Neural progenitor cell (in vitro differentiated cells): Measurements from ENCODE around the gene ANKAR. TPM values are rescaled to one million over a fixed set of nuclear protein-coding genes. Genes with fewer than 3 reads are reported as not detected.
A peak's percentile ranks its signal among the peaks of the same experiment; 100 is the strongest.

Source experiments
- DNase-seq: peaks from one replicate; pipeline ENCODE4 v3.0.0-alpha.2; 2016; ENCODE audit warnings: low spot score
- H2AFZ ChIP-seq: fragments of 200-600 bp; sonication (generic); replicated peaks from 2 replicates; pipeline ENCODE4 v1.6.1; 2016; ENCODE audit warnings: antibody characterized with exemption
- H3F3A ChIP-seq: fragments of 200-600 bp; sonication (generic); 2 replicates; pipeline ENCODE4 v1.6.1; 2016; ENCODE audit warnings: antibody characterized with exemption, low read depth
- H3K27ac ChIP-seq: fragments of 200-600 bp; sonication (generic); 2 replicates; pipeline ENCODE4 v1.5.1; 2016; ENCODE audit warnings: mild to moderate bottlenecking
- H3K27me3 ChIP-seq: fragments of 200-600 bp; sonication (generic); 2 replicates; pipeline ENCODE4 v1.6.1; 2016; ENCODE audit warnings: mild to moderate bottlenecking, moderate library complexity
- H3K36me3 ChIP-seq: fragments of 200-600 bp; sonication (generic); 2 replicates; pipeline ENCODE4 v1.5.1; 2016
- H3K4me1 ChIP-seq: fragments of 200-600 bp; sonication (generic); 2 replicates; pipeline ENCODE4 v1.6.1; 2016; ENCODE audit warnings: mixed run types
- H3K4me2 ChIP-seq: fragments of 200-600 bp; sonication (generic); 2 replicates; pipeline ENCODE4 v1.6.1; 2016
- H3K4me3 ChIP-seq: fragments of 200-600 bp; sonication (generic); 2 replicates; pipeline ENCODE4 v1.5.1; 2016
- H3K79me2 ChIP-seq: fragments of 200-600 bp; sonication (generic); 2 replicates; pipeline ENCODE4 v1.6.1; 2016; ENCODE audit warnings: low read depth
- H3K9ac ChIP-seq: fragments of 200-600 bp; sonication (generic); 2 replicates; pipeline ENCODE4 v1.6.1; 2016
- H3K9me3 ChIP-seq: fragments of 200-600 bp; sonication (generic); 2 replicates; pipeline ENCODE4 v1.5.1; 2016; ENCODE audit warnings: low read depth
- H4K20me1 ChIP-seq: fragments of 200-600 bp; sonication (generic); 2 replicates; pipeline ENCODE4 v1.6.1; 2016; ENCODE audit warnings: low read depth
- H3K27ac Mint-ChIP-seq: 3 replicates; pipeline ENCODE4 v1.8.0; 2021; ENCODE audit warnings: mixed read lengths
- H3K27me3 Mint-ChIP-seq: 2 replicates; pipeline ENCODE4 v1.8.0; 2022; ENCODE audit warnings: low read depth, mild to moderate bottlenecking, inconsistent platforms, moderate library complexity, mixed read lengths; ENCODE audit not compliant: insufficient read depth
- H3K36me3 Mint-ChIP-seq: 3 replicates; pipeline ENCODE4 v1.8.0; 2021; ENCODE audit warnings: mixed read lengths
- H3K4me1 Mint-ChIP-seq: 3 replicates; pipeline ENCODE4 v1.8.0; 2021; ENCODE audit warnings: mixed read lengths
- H3K4me3 Mint-ChIP-seq: 3 replicates; pipeline ENCODE4 v1.8.0; 2021; ENCODE audit warnings: mild to moderate bottlenecking, moderate library complexity, mixed read lengths
- H3K9me3 Mint-ChIP-seq: 3 replicates; pipeline ENCODE4 v1.8.0; 2020; ENCODE audit warnings: mixed read lengths
- CTCF ChIP-seq: fragments of 200-600 bp; sonication (generic); IDR thresholded peaks from 2 replicates; pipeline ENCODE4 v1.5.1; 2017; ENCODE audit warnings: antibody characterized with exemption, mild to moderate bottlenecking
- EZH2 ChIP-seq: fragments of 200-600 bp; sonication (generic); IDR thresholded peaks from 2 replicates; pipeline ENCODE4 v1.6.1; 2017; ENCODE audit warnings: antibody characterized with exemption, mild to moderate bottlenecking, moderate library complexity
- EZH2phosphoT487 ChIP-seq: fragments of 200-600 bp; sonication (generic); IDR thresholded peaks from 2 replicates; pipeline ENCODE4 v1.6.1; 2017; ENCODE audit warnings: antibody characterized with exemption
- total RNA-seq: library from RNA; depleted of rRNA; stranded (reverse); fragments of >200 nt; gene quantifications from 2 replicates; pipeline ENCODE4 v1.2.3, GENCODE V29; 2015; ENCODE audit warnings: low replicate concordance

ANKAR gene
- total RNA-seq, 1 donor from 2014 or later = 12.0 TPM

- Mint-ChIP-seq H3K27ac (no peak overlapping the region), H3K27me3 (no peaks in the 10 kb centered on the region), H3K4me3 (no peak overlapping the region), H3K4me1 (peaks cover 7% of the 10 kb centered on the region), H3K36me3 (no peaks in the 10 kb centered on the region), H3K9me3 (no peaks in the 10 kb centered on the region)
- H4K20me1 ChIP-seq = peaks cover 3% of the 10 kb centered on the region
- no peak overlapping the region for H3K4me3 ChIP-seq
- H3K36me3 ChIP-seq = no peaks in the 10 kb centered on the region
- H3K4me2 ChIP-seq = no peak overlapping the region
- H3K27ac ChIP-seq = no peak overlapping the region
- H3K79me2 ChIP-seq = peaks cover 33% of the 10 kb centered on the region
- H3F3A ChIP-seq = no peaks in the 10 kb centered on the region
- DNase-seq = no peak
- no peak overlapping the region for H2AFZ ChIP-seq
- no peaks in the 10 kb centered on the region for H3K9me3 ChIP-seq
- TF ChIP-seq EZH2 = no peak
- TF ChIP-seq CTCF = no peak
- no peak for TF ChIP-seq EZH2phosphoT487
- H3K9ac ChIP-seq = no peak overlapping the region
- H3K4me1 ChIP-seq = peaks cover 6% of the 10 kb centered on the region
- no peaks in the 10 kb centered on the region for H3K27me3 ChIP-seq
Measured at GRCh38 chr2:189659734-189660133, 14.7 kb upstream of the ANKAR start.

GRCh38 chr2:189660803-189661147 is 13.7 kb upstream of the ANKAR start:
- Histone ChIP-seq H3K9me3 (no peaks in the 10 kb centered on the region), H3K27ac (no peak overlapping the region), H3K4me2 (no peak overlapping the region), H3K79me2 (peaks cover 38% of the 10 kb centered on the region), H4K20me1 (peaks cover 3% of the 10 kb centered on the region), H3K36me3 (no peaks in the 10 kb centered on the region), H3K27me3 (no peaks in the 10 kb centered on the region), H2AFZ (no peak overlapping the region), H3K4me1 (peaks cover 6% of the 10 kb centered on the region), H3K4me3 (no peak overlapping the region), H3F3A (no peaks in the 10 kb centered on the region), H3K9ac (no peak overlapping the region)
- DNase-seq = no peak
- Mint-ChIP-seq H3K36me3 (no peaks in the 10 kb centered on the region), H3K4me1 (peaks cover 7% of the 10 kb centered on the region), H3K4me3 (no peak overlapping the region), H3K27me3 (no peaks in the 10 kb centered on the region), H3K27ac (no peak overlapping the region), H3K9me3 (no peaks in the 10 kb centered on the region)
- TF ChIP-seq EZH2 = no peak
- no peak for TF ChIP-seq CTCF
- TF ChIP-seq EZH2phosphoT487 = no peak

- no peak within 1 kb of the TSS for H3K4me3 Mint-ChIP-seq
- H3K4me2 ChIP-seq = peak within 1 kb of the TSS; percentile 94
- no peaks in the 10 kb centered on the region for H3K9me3 ChIP-seq
- DNase-seq = peak; percentile 100
- TF ChIP-seq EZH2phosphoT487 (no peak), CTCF (peak; percentile 99), EZH2 (no peak)
- no peaks in the 10 kb centered on the region for H3F3A ChIP-seq
- no peak within 1 kb of the TSS for H3K27ac ChIP-seq
- peaks cover 6% of the 10 kb centered on the region for H3K4me1 ChIP-seq
- peaks cover 5% of the 10 kb centered on the region for H3K36me3 Mint-ChIP-seq
- H3K4me3 ChIP-seq = peak within 1 kb of the TSS; percentile 84
- H3K9ac ChIP-seq = peak within 1 kb of the TSS; percentile 90
- H3K36me3 ChIP-seq = no peaks in the 10 kb centered on the region
- H4K20me1 ChIP-seq = peaks cover 3% of the 10 kb centered on the region
- H2AFZ ChIP-seq = peak within 1 kb of the TSS; percentile 88
- H3K9me3 Mint-ChIP-seq = no peaks in the 10 kb centered on the region
- peaks cover 42% of the 10 kb centered on the region for H3K79me2 ChIP-seq
- H3K4me1 Mint-ChIP-seq = peaks cover 7% of the 10 kb centered on the region
- no peaks in the 10 kb centered on the region for H3K27me3 Mint-ChIP-seq
- H3K27ac Mint-ChIP-seq = no peak within 1 kb of the TSS
- no peaks in the 10 kb centered on the region for H3K27me3 ChIP-seq
Measured at GRCh38 chr2:189661148-189661956, 13.1 kb upstream of the ANKAR start, which contains the start of gene ASNSD1. Gene ASNSD1, plus strand, starts transcription at chr2:189661459. Its CDS starts 4,674 bp downstream, at chr2:189666133.
